ENCODE results near the gene ITGAE.
"Not testable (repeated sequence)": the region's sequence is repeated elsewhere in the genome, so short reads cannot be mapped to it uniquely, and the experiment has no call there.

ITGAE gene

GRCh38 chr17:3755335-3756030 lies 45.5 kb downstream of the ITGAE start:
- DNase-seq, result no peak

- no peak for DNase-seq
Observed at GRCh38 chr17:3754458-3755334, 46.3 kb downstream of the ITGAE start.

- no peak for DNase-seq
Observed at GRCh38 chr17:3754066-3754457, 46.9 kb downstream of the ITGAE start.

DNA sequence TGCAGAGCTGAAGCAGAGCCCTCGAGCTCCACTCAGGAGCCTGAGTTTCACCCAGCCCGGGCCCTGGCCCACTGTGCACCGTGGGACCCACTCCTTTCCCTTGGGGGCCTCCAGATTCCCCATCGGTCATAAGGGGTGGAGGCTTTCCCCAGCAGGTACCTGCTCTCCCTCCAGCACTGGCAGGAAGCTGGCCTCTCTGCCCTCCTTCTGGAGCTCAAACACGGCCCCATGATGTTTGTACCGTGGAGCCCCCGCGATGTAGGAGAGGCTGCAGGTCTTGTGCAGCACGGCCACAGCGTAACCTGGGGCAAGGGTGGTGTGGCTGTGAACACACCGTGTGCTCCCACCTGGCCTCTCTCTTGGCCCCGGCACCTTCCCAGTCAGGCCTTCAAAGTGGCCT lies 47.4 kb downstream of the ITGAE start:
- no peak for DNase-seq

GRCh38 chr17:3751836-3752235 lies 49.2 kb downstream of the ITGAE start:
- DNase-seq, result no peak

DNA sequence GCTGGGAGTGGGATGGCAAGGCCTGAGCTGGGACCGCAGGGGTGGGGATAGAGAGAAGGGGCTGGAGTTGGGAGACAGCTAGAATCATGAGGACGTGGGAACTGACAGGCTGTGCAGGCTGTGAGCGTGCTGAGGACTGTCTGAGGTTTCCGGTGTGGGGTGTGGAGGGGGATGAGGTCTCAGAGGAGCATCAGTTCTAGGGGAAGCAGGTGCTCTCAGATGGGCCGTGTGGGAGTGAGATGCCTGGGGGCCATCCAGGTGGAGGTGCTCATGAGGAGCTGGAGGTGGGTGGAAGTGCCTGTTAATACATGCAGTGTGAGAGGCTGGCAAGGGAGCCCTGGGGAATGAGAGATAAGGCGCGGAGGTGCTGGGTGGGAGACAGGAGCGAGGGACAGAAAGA lies 50.1 kb downstream of the ITGAE start:
- DNase-seq, result no peak

DNA sequence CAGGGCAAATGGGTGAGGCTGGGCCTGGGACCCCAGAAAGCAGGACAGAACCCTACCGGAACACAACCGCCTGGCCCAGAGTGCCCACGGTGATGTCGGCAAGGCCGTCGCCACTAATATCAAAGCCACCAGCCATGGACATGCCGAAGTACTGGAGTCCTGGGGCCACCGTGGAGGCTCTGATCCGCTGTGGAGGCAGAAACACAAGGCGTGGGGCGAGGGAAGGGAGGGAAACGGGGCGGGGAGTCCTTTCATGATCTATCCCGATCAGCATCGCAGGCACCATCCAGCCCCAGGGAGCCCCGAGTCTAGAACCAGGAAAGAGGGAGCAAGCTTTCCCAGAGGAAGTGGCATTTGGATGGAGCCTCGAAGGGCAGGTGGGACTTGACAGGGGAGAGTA lies 50.7 kb downstream of the ITGAE start:
- no peak for DNase-seq

- no peak for DNase-seq
Observed at GRCh38 chr17:3748576-3748975, 52.4 kb downstream of the ITGAE start.

- DNase-seq, result no peak
Observed at GRCh38 chr17:3747805-3748204, 53.2 kb downstream of the ITGAE start.

DNA sequence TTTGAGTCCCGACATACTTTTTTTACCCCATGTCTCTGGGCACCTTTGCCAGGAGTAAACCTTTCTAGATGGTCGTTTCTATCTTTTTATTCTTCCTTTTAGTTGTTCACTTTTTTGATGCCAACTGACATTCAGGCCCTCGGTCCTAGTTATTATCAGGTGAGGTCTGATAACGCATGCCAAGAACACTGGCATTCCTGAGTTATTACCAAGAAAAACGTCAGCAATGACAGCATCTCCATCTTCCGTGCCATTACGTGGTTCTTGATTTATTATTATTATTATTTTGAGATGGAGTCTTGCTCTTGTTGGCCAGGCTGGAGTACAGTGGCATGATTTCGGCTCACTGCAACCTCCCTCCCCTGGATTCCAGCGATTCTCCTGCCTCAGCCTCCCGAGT lies 55.9 kb downstream of the ITGAE start:
- no peak for DNase-seq

GRCh38 chr17:3744014-3744413 lies 57.0 kb downstream of the ITGAE start:
- no peak for DNase-seq

- DNase-seq, result no peak
Observed at GRCh38 chr17:3740611-3741073, 60.3 kb downstream of the ITGAE start.

GRCh38 chr17:3739422-3740124 lies 61.4 kb downstream of the ITGAE start:
- DNase-seq, result no peak

- DNase-seq, result no peak
Observed at GRCh38 chr17:3738562-3739295, 62.3 kb downstream of the ITGAE start.

DNA sequence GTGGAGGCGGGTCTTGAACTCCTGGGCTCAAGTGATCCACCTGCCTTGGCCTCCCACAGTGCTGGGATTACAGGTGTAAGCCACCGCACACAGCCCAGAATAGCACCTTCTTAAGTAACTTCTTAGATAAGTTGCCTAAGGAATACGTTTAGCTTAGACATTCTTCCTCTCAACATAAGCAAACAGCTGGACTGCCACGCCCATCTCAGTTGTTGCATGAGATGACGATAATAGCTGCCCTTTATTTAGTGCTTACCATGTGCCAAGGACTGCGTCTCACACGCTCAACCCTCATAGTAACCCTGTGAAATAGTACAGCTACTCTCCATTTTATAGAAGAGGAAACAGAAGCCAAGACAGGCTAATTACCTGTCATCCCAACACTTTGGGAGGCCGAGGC lies 65.5 kb downstream of the ITGAE start:
- no peak for DNase-seq

GRCh38 chr17:3734911-3735276 lies 66.1 kb downstream of the ITGAE start:
- not testable (repeated sequence) for DNase-seq

DNA sequence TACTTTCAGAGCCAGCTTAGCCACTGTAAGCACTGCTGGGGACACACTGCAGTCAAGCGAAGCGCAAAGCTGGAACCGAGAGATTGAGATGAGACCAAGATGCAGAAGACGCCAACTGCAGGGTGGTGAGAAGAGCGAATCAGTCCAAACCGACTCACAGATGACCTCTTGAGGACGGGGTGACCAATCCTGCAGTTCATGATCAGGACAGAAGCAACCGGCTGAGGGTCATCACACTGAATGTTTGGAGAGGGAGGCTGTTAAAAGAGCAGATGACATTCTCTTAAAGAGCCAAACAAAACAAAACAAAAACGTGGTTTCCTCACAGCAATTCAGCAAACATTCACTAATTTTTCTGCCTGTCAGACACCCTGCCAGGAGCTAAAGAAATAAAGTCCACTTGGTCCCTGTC lies 68.8 kb downstream of the ITGAE start:
- no peak for DNase-seq

GRCh38 chr17:3730881-3731429 lies 70.0 kb downstream of the ITGAE start:
- DNase-seq, result peak; percentile 71

DNA sequence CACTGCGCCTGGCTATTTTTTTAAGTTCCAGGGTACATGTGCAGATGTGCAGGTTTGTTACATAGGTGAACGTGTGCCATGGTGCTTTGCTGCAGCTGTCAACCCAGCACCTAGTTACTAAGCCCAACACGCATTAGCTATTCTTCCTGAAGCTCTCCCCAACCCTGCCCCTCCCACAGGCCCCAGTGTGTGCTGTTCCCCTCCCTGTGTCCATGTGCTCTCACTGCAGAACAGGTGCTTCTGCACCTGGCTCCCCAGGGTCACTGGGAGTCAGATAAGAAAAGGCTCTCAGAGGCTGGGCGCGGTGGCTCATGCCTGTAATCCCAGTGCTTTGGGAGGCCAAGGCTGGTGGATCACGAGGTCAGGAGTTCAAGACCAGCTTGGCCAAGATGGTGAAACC lies 71.1 kb downstream of the ITGAE start:
- no peak for DNase-seq

DNA sequence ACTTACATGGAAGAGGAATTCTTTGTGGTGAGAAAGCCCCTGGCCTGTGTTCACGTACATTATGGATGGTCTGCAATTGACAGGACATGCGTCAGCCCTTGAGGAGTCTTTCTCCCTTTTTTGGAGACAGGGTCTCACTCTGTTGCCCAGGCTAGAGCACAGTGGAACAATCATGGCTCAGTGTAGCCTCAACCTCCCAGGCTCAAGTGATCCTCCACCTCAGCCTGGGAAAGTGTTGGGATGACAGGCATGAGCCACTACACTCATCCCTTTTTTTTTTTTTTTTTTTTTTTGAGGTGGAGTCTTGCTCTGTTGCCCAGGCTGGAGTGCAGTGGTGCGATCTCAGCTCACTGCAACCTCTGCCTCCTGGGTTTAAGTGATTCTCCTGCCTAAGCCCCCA lies 72.9 kb downstream of the ITGAE start:
- not testable (repeated sequence) for DNase-seq

DNA sequence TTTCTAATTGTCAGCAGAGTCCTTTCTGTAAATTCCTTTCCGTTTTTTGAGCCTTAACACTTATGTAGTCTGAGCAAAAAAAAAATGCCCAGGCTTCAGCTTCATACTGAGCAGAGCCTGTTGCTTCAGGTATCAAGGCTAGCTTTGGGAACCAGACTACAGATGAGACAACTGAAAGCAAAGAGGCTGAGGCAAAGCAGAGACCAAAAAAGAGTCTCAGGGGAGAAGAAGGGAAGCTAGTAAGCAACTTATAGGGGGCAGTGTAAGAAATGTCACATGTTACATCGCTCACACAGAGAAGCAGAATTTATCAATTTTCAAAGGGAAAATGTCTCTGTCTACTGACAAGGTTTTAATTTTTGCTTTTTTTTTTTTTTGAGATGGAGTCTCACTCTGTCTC lies 73.9 kb downstream of the ITGAE start:
- no peak for DNase-seq

- no peak for DNase-seq
Observed at GRCh38 chr17:3724378-3725077, 76.5 kb downstream of the ITGAE start.

All from fibroblast of skin of abdomen (primary cell).